SK-N-SH (cell line): Measurements from ENCODE around the gene ZNF775.

ENCODE experiments used
- CTCF ChIP-seq: fragments of 200-600 bp; sonication (generic); IDR thresholded peaks from 2 replicates; pipeline ENCODE4 v1.6.1; 2017; ENCODE audit warnings: antibody characterized with exemption, mild to moderate bottlenecking, moderate library complexity
- EP300 ChIP-seq, 2 experiments: IDR thresholded peaks; 2 replicates each; pipeline versions ENCODE4 v1.4.0 to v1.6.1; 2012; ENCODE audit warnings: borderline replicate concordance in 1 of 2, low read depth in 1 of 2, low read length in 1 of 2

- TF ChIP-seq CTCF, result no peak
- TF ChIP-seq EP300 (IDR thresholded peaks at IDR 0.05; ENCODE audit: borderline replicate concordance in 1 of 2, low read depth in 1 of 2, low read length in 1 of 2), result no peak
Observed at GRCh38 chr7:150363872-150364271, 15.3 kb upstream of the ZNF775 start.
